Measurements from ENCODE around the gene VSTM2L. TPM values are rescaled to one million over a fixed set of nuclear protein-coding genes. Genes with fewer than 3 reads are reported as not detected.

The VSTM2L gene
- total and polyA plus RNA-seq, 2 experiments from 2014 or later, result 4.1 to 9.2 TPM

- H3F3A ChIP-seq (ENCODE audit: insufficient read depth), result peaks cover 16% of the 10 kb centered on the region; the same call in 1 of the 2 replicates
- TF ChIP-seq EZH2phosphoT487 (IDR thresholded peaks at IDR 0.05; ENCODE audit: insufficient read depth, low read depth), result no peak
- no peak for TF ChIP-seq EZH2 (IDR thresholded peaks at IDR 0.05; ENCODE audit: insufficient read depth, poor library complexity, severe bottlenecking)
- 69 to 79% methylated on average over 9 of the region's 9 CpGs for WGBS, 2 experiments (ENCODE audit: low coverage in 1 of 2, low lambda C conversion rate in 2 of 2, missing lambda C conversion rate in 2 of 2)
- H3K4me3 ChIP-seq, result no peak overlapping the region
- no peaks in the 10 kb centered on the region for H3K79me2 ChIP-seq (ENCODE audit: insufficient read depth)
- no peaks in the 10 kb centered on the region for H3K9me3 ChIP-seq (ENCODE audit: low read depth)
- no peak overlapping the region for H3K4me2 ChIP-seq (ENCODE audit: unreplicated experiment)
- no peaks in the 10 kb centered on the region for H3K27me3 ChIP-seq (replicated peaks; ENCODE audit: insufficient read depth)
- H3K9ac ChIP-seq, result no peak overlapping the region
- no peak overlapping the region for H2AFZ ChIP-seq
- peaks cover 17% of the 10 kb centered on the region for H3K4me1 ChIP-seq (ENCODE audit: insufficient read depth)
- peak; percentile 44 for DNase-seq
- H3K36me3 ChIP-seq (ENCODE audit: low read depth), result 0 out of 2 replicates have a peak, but pooled peaks cover 6% of the 10 kb centered on the region
- H4K20me1 ChIP-seq (ENCODE audit: insufficient read depth), result no peaks in the 10 kb centered on the region
- H3K27ac ChIP-seq, result no peak overlapping the region
- in situ Hi-C loops (cut with MboI), result loop anchor here (25.0 kb wide), 1 partner anchor 725 kb away; the partner anchor contains the start of gene GHRH
- no peaks in the 10 kb centered on the region for H3K9me2 ChIP-seq (ENCODE audit: insufficient read depth)
Observed at GRCh38 chr20:37986873-37987601, 84.1 kb downstream of the VSTM2L start.

GRCh38 chr20:37987602-37988290 lies 84.8 kb downstream of the VSTM2L start:
- Histone ChIP-seq H4K20me1 (ENCODE audit: insufficient read depth) (no peaks in the 10 kb centered on the region), H2AFZ (no peak overlapping the region), H3F3A (ENCODE audit: insufficient read depth) (peaks cover 16% of the 10 kb centered on the region; the same call in 1 of the 2 replicates), H3K79me2 (ENCODE audit: insufficient read depth) (no peaks in the 10 kb centered on the region), H3K4me3 (no peak overlapping the region), H3K27ac (no peak overlapping the region), H3K9me3 (ENCODE audit: low read depth) (no peaks in the 10 kb centered on the region), H3K27me3 (replicated peaks; ENCODE audit: insufficient read depth) (no peaks in the 10 kb centered on the region), H3K9ac (no peak overlapping the region), H3K36me3 (ENCODE audit: low read depth) (0 out of 2 replicates have a peak, but pooled peaks cover 6% of the 10 kb centered on the region), H3K4me2 (ENCODE audit: unreplicated experiment) (no peak overlapping the region), H3K4me1 (ENCODE audit: insufficient read depth) (peaks cover 22% of the 10 kb centered on the region), H3K9me2 (ENCODE audit: insufficient read depth) (no peaks in the 10 kb centered on the region)
- WGBS, 2 experiments (ENCODE audit: low coverage in 1 of 2, low lambda C conversion rate in 2 of 2, missing lambda C conversion rate in 2 of 2), result 92 to 93% methylated on average over 12 of the region's 12 CpGs
- DNase-seq, result no peak
- in situ Hi-C loops (cut with MboI), result loop anchor here (25.0 kb wide), 1 partner anchor 725 kb away; the partner anchor contains the start of gene GHRH
- TF ChIP-seq EZH2phosphoT487 (IDR thresholded peaks at IDR 0.05; ENCODE audit: insufficient read depth, low read depth), result no peak
- TF ChIP-seq EZH2 (IDR thresholded peaks at IDR 0.05; ENCODE audit: insufficient read depth, poor library complexity, severe bottlenecking), result no peak

GRCh38 chr20:37988306-37988954 lies 85.5 kb downstream of the VSTM2L start:
- H3K9me3 ChIP-seq (ENCODE audit: low read depth), result no peaks in the 10 kb centered on the region
- no peak for TF ChIP-seq EZH2phosphoT487 (IDR thresholded peaks at IDR 0.05; ENCODE audit: insufficient read depth, low read depth)
- no peak for TF ChIP-seq EZH2 (IDR thresholded peaks at IDR 0.05; ENCODE audit: insufficient read depth, poor library complexity, severe bottlenecking)
- in situ Hi-C loops (cut with MboI), result loop anchor here (25.0 kb wide), 1 partner anchor 726 kb away; the partner anchor contains the start of gene GHRH
- H3K27ac ChIP-seq, result no peak overlapping the region
- H2AFZ ChIP-seq, result no peak overlapping the region
- H3K4me3 ChIP-seq, result no peak overlapping the region
- no peak overlapping the region for H3K9ac ChIP-seq
- H3K9me2 ChIP-seq (ENCODE audit: insufficient read depth), result no peaks in the 10 kb centered on the region
- no peaks in the 10 kb centered on the region for H4K20me1 ChIP-seq (ENCODE audit: insufficient read depth)
- H3K4me2 ChIP-seq (ENCODE audit: unreplicated experiment), result no peak overlapping the region
- no peaks in the 10 kb centered on the region for H3K79me2 ChIP-seq (ENCODE audit: insufficient read depth)
- 0 out of 2 replicates have a peak, but pooled peaks cover 6% of the 10 kb centered on the region for H3K36me3 ChIP-seq (ENCODE audit: low read depth)
- 92 to 93% methylated on average over 5 of the region's 5 CpGs for WGBS, 2 experiments (ENCODE audit: low coverage in 1 of 2, low lambda C conversion rate in 2 of 2, missing lambda C conversion rate in 2 of 2)
- peaks cover 29% of the 10 kb centered on the region for H3K4me1 ChIP-seq (ENCODE audit: insufficient read depth)
- peaks cover 16% of the 10 kb centered on the region; the same call in 1 of the 2 replicates for H3F3A ChIP-seq (ENCODE audit: insufficient read depth)
- H3K27me3 ChIP-seq (replicated peaks; ENCODE audit: insufficient read depth), result no peaks in the 10 kb centered on the region
- DNase-seq, result no peak

Data from GM23248 (cell line).